Endothelial cell of umbilical vein (primary cell): ENCODE results near the gene RAMP3. TPM values are rescaled to one million over a fixed set of nuclear protein-coding genes. Genes with fewer than 3 reads are reported as not detected.

Experiments used
- BruUV-seq: library from RNA; stranded (reverse); fragments of 400-500 nt; replicated peaks from 2 replicates; lab custom pipeline; 2021; lab: Mats Ljungman, UMichigan
- CTCF ChIA-PET: fragments of 300-600, 350-600 bp; sonication (Branson Sonifier 250); formaldehyde crosslinking; loops from one replicate; lab custom pipeline; 2021; ENCODE audit warnings: antibody characterized with exemption, inconsistent platforms; lab: Charles Lee
- POLR2A ChIA-PET: fragments of 300-600, 350-600 bp; sonication (Branson Sonifier 250); formaldehyde crosslinking; loops from one replicate; lab custom pipeline; 2021; ENCODE audit warnings: antibody characterized with exemption, inconsistent platforms; lab: Charles Lee
- DNase-seq: peaks from one replicate; pipeline ENCODE4 v3.0.0-alpha.2; 2011; ENCODE audit warnings: low read depth, low spot score
- FAIRE-seq: peaks from 2 replicates; lab custom pipeline; 2011; peaks lifted over from hg19 to GRCh38; lab: Jason Lieb, UNC
- H2AFZ ChIP-seq: 2 replicates; pipeline ENCODE4 v1.6.0; 2012; ENCODE audit warnings: low read depth, low read length, control low read depth, inconsistent platforms
- H3K27ac ChIP-seq: 2 replicates; pipeline ENCODE4 v1.5.1; 2011; ENCODE audit warnings: low read depth, mild to moderate bottlenecking, control low read depth, low read length, moderate library complexity; ENCODE audit not compliant: insufficient read depth
- H3K27me3 ChIP-seq, 2 experiments: 2 replicates each; pipeline versions ENCODE4 v1.6.0 to v1.6.1; 2011; ENCODE audit warnings: low read length in 2 of 2, mixed read lengths in 1 of 2; ENCODE audit not compliant: control insufficient read depth in 2 of 2, insufficient read depth in 2 of 2
- H3K36me3 ChIP-seq, 2 experiments: 2 replicates in 1 of 2; 3 replicates in 1 of 2; pipeline ENCODE4 v1.5.1; 2011; ENCODE audit warnings: low read length in 2 of 2, mild to moderate bottlenecking in 1 of 2, moderate library complexity in 1 of 2; ENCODE audit not compliant: control insufficient read depth in 2 of 2, insufficient read depth in 2 of 2; ENCODE audit errors: extremely low read depth in 1 of 2
- H3K4me1 ChIP-seq: 3 replicates; pipeline ENCODE4 v1.5.1; 2011; ENCODE audit warnings: mild to moderate bottlenecking, low read length; ENCODE audit not compliant: control insufficient read depth, insufficient read depth; ENCODE audit errors: extremely low read depth
- H3K4me2 ChIP-seq: 2 replicates; pipeline ENCODE4 v1.6.1; 2011; ENCODE audit warnings: low read length, control low read depth, mixed read lengths; ENCODE audit not compliant: insufficient read depth
- H3K4me3 ChIP-seq, 3 experiments: fragments of 200-600 bp in 1 of 3; sonication (generic), shearing (Covaris generic) in 1 of 3; replicated peaks in 1 of 3; 2 replicates each; pipeline ENCODE4 v1.5.1; 2011 to 2016; ENCODE audit warnings: control low read depth in 3 of 3, low read length in 3 of 3, mild to moderate bottlenecking in 2 of 3, inconsistent platforms in 1 of 3, low read depth in 1 of 3, moderate library complexity in 1 of 3; ENCODE audit not compliant: insufficient read depth in 1 of 3
- H3K79me2 ChIP-seq: 2 replicates; pipeline ENCODE4 v1.6.0; 2012; ENCODE audit warnings: low read length, inconsistent platforms; ENCODE audit not compliant: control insufficient read depth, insufficient read depth
- H3K9ac ChIP-seq: replicated peaks from 2 replicates; pipeline ENCODE3; 2011; ENCODE audit warnings: low read length, control low read depth; ENCODE audit not compliant: insufficient read depth; ENCODE audit errors: extremely low read depth
- H3K9me1 ChIP-seq: replicated peaks from 3 replicates; pipeline ENCODE4 v1.6.0; 2011; ENCODE audit warnings: mild to moderate bottlenecking, low read length; ENCODE audit not compliant: control insufficient read depth, insufficient read depth; ENCODE audit errors: extremely low read depth
- H3K9me3 ChIP-seq: replicated peaks from 2 replicates; pipeline ENCODE4 v1.5.1; 2012; ENCODE audit warnings: low read length, inconsistent platforms; ENCODE audit not compliant: control insufficient read depth, insufficient read depth
- H4K20me1 ChIP-seq: replicated peaks from 2 replicates; pipeline ENCODE3; 2011; ENCODE audit warnings: mild to moderate bottlenecking, low read length; ENCODE audit not compliant: control insufficient read depth, insufficient read depth; ENCODE audit errors: extremely low read depth
- EZH2 ChIP-seq: IDR thresholded peaks from 2 replicates; pipeline ENCODE4 v1.6.1; 2012; ENCODE audit warnings: borderline replicate concordance, low read depth, mild to moderate bottlenecking, moderate library complexity, low read length, inconsistent platforms; ENCODE audit not compliant: severe bottlenecking
- FOS ChIP-seq: IDR thresholded peaks from 2 replicates; pipeline ENCODE4 v1.6.1; 2011; ENCODE audit warnings: mild to moderate bottlenecking, low read length, moderate library complexity, borderline replicate concordance; ENCODE audit not compliant: insufficient read depth
- GATA2 ChIP-seq: IDR thresholded peaks from 2 replicates; pipeline ENCODE4 v1.7.0; 2011; ENCODE audit warnings: low read depth, mild to moderate bottlenecking, moderate library complexity, mixed read lengths, low read length; ENCODE audit not compliant: insufficient read length, insufficient read depth
- JUN ChIP-seq: IDR thresholded peaks from 2 replicates; pipeline ENCODE4 v1.6.1; 2011; ENCODE audit warnings: borderline replicate concordance, low read depth; ENCODE audit not compliant: insufficient read length, insufficient read depth
- MAX ChIP-seq: IDR thresholded peaks from 2 replicates; pipeline ENCODE4 v1.6.1; 2011; ENCODE audit not compliant: insufficient read depth, insufficient read length
- MYC ChIP-seq: IDR thresholded peaks from one replicate; pipeline ENCODE4 v1.6.1; 2011; ENCODE audit warnings: mild to moderate bottlenecking, low read depth, low read length
- POLR2A ChIP-seq: IDR thresholded peaks from 2 replicates; pipeline ENCODE4 v1.6.1; 2012; ENCODE audit warnings: low read depth, mild to moderate bottlenecking, control low read depth, low read length
- POLR2AphosphoS5 ChIP-seq: IDR thresholded peaks from 2 replicates; pipeline ENCODE4 v1.6.1; 2012; ENCODE audit warnings: low read depth, mild to moderate bottlenecking, control low read depth, low read length, moderate library complexity; ENCODE audit not compliant: insufficient read depth
- dilution Hi-C: fragments of 300-500 bp; cut with MboI; formaldehyde crosslinking; loops from one replicate; pipeline ENCODE4 v1.15.0; 2019; ENCODE audit warnings: low sequenced_read_pairs; ENCODE audit not compliant: extremely low pct_ligation_motif_present
- intact Hi-C: fragments of 100-400 bp; cut with micrococcal nuclease; formaldehyde crosslinking; loops from one replicate; pipeline ENCODE4 v1.10.0; 2022
- polyA plus RNA-seq, 4 experiments: library from polyadenylated mRNA; depleted of rRNA in 3 of 4; stranded (reverse) in 3 of 4; unstranded in 1 of 4; fragments of >200 nt; gene quantifications; 2 replicates each; pipeline versions ENCODE4 v1.2.1 to v1.2.3, GENCODE V29; 2011 to 2012; ENCODE audit warnings: missing spikeins in 1 of 4
- total RNA-seq: library from RNA; stranded (reverse); gene quantifications from 2 replicates; pipeline ENCODE4 v1.2.3, GENCODE V29; 2021
- TF ChIP-seq, protein P1 (sequence below), 2 donors: IDR thresholded peaks; 1 replicate in 1 of 2; 2 replicates in 1 of 2; pipeline ENCODE4 v1.5.1; 2011; ENCODE audit warnings: low read length in 2 of 2, mild to moderate bottlenecking in 2 of 2, moderate library complexity in 2 of 2, control low read depth in 1 of 2, inconsistent platforms in 1 of 2, low read depth in 1 of 2; ENCODE audit not compliant: insufficient read depth in 1 of 2; ENCODE audit errors: extremely low read depth in 1 of 2

RAMP3 gene
- total and polyA plus RNA-seq, 2 donors (not counting 3 experiments of a cell fraction or from before 2014, with no cell fraction given) = not detected

DNA sequence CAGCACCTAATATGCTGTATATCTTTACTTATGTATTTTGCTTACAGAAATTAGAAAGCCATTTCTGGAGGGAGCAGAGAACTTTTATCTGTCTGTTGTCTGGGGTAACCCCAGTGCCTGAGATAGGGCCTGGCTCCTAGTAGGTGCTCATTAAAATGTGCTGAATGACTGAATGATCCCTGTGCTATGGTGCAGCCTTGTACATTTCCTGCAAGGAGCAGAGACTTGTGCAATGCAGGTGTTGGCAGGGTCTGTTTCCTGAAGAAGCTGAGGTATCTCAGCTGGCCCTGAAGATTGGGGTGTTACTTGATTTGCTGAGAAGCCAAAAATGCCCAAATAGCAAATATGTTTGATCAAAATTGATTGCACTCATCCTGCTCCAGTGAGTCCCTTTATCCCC is 65.5 kb downstream of the RAMP3 start:
- no peaks in the 10 kb centered on the region for H3K9me3 ChIP-seq
- no peak overlapping the region for H3K9ac ChIP-seq
- FAIRE-seq (no peak), DNase-seq (no peak)
- H2AFZ ChIP-seq = no peak overlapping the region
- H4K20me1 ChIP-seq = no peaks in the 10 kb centered on the region
- no peaks in the 10 kb centered on the region for H3K4me1 ChIP-seq
- ChIA-PET POLR2A (no interaction called here), CTCF (no interaction called here)
- no peaks in the 10 kb centered on the region for H3K36me3 ChIP-seq
- H3K4me3 ChIP-seq = no peak overlapping the region
- H3K27me3 ChIP-seq = no peaks in the 10 kb centered on the region
- TF ChIP-seq POLR2AphosphoS5 (no peak), MAX (no peak), EZH2 (no peak), FOS (no peak), POLR2A (no peak), MYC (no peak), GATA2 (no peak), JUN (no peak)
- TF ChIP-seq, protein P1, sequence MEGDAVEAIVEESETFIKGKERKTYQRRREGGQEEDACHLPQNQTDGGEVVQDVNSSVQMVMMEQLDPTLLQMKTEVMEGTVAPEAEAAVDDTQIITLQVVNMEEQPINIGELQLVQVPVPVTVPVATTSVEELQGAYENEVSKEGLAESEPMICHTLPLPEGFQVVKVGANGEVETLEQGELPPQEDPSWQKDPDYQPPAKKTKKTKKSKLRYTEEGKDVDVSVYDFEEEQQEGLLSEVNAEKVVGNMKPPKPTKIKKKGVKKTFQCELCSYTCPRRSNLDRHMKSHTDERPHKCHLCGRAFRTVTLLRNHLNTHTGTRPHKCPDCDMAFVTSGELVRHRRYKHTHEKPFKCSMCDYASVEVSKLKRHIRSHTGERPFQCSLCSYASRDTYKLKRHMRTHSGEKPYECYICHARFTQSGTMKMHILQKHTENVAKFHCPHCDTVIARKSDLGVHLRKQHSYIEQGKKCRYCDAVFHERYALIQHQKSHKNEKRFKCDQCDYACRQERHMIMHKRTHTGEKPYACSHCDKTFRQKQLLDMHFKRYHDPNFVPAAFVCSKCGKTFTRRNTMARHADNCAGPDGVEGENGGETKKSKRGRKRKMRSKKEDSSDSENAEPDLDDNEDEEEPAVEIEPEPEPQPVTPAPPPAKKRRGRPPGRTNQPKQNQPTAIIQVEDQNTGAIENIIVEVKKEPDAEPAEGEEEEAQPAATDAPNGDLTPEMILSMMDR (IDR thresholded peaks at IDR 0.05; ENCODE audit: extremely low read depth in 1 of 2, insufficient read depth in 1 of 2, low read depth in 1 of 2, low read length in 2 of 2) = no peak
- BruUV-seq = no TSS peak
- no peaks in the 10 kb centered on the region for H3K79me2 ChIP-seq
- no peak overlapping the region for H3K4me2 ChIP-seq
- intact Hi-C loops (no loop called here), dilution Hi-C loops (no loop called here)
- H3K9me1 ChIP-seq = no peaks in the 10 kb centered on the region
- H3K27ac ChIP-seq = no peak overlapping the region
